NCI-H345 (cell line): ENCODE data around the gene MVD.
"Not testable (repeated sequence)": the region's sequence is repeated elsewhere in the genome, so short reads cannot be mapped to it uniquely, and the experiment has no call there.

Experiments
- DNase-seq: peaks from one replicate; lab custom pipeline; 2025; lab: John Stamatoyannopoulos, UW

The MVD gene

GRCh38 chr16:88681709-88682451 is 19.0 kb upstream of the MVD start:
- no peak for DNase-seq

DNA sequence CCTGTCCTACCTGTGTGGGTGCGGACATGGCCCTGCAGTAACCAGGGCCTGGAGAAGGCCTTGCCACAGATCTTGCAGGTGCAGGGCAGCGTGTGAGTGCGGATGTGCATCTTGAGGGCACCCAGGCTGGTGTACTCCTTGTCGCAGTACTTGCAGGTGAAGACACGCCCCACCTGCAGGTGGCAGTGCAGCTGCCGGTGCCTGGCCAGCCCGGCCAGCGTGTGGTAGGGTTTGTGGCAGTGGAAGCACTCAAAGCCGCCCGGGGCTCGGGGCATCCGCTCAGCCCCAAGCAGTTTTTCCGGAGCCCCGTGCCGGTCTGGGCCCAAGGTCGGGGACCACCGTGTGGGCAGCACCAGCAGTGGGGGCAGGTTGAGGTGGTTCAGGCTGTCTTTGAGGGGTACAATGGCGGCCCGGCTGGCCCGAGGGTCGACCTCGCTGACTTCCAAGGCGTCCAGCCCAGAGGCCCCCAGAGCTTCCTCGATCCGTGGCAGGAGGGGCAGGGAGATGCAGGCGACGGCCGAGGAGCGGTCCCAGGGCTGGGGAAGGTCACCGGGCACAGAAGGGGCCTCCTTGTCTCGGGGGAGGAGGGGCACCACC is 18.3 kb upstream of the MVD start:
- no peak for DNase-seq

DNA sequence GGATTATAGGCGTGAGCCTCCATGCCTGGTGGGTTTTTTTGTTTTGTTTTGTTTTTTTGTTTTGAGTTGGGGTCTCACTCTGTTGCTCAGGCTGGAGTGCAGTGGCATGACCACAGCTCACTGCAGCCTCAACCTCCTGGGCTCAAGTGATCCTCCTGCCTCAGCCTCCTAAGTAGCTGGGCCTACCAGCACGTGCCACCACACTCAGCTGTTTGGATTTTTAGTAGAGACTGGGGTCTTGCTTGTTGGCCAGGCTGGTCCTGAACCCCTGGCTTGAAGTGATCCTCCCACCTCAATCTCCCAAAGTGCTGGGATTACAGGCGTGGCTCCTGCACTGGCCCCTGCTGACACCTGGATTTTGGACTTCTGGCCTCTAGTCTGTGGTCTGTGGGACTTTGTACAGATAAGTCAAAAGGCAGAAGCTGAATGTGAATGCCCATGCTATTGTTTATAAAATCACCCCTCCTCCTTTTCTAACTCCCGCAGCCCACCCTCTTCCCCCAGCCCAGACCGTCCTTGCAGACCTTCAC is 17.7 kb upstream of the MVD start:
- no peak for DNase-seq

DNA sequence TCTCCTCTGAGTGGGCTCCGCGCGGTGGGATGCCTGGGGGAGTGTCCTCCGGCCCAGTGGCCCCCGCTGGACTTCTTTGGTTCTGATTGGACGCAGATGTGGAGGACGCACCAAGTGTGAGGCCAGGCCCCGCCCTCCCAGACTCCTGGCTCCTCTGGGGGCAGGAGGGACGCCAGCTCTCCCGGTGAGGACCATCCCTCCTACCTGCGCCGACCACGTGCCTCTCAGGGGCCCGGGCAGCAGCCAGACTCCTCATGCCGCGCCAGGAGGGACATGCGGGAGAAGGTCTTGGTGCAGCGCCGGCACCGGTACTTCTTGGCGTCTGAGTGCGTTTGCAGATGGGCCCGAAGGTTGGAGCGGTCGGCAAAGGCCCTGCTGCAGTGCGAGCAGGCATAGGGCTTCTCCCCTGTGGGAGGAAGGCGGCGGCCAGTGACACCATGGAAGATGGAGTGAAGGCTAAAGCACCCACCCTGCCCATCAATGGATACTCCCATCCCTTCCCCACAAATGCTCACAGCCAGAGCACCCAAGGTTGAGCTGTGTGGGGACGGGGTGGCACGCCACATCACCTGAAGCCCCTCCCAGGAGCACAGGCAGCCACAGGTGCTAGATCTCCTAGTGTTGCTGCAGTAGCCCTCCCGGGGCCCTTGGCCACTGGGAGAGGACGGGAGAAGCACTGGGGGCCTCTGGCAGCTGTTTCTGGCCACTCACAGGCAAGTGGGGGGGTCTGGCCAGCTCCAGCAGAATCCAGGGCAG is 15.5 kb upstream of the MVD start:
- DNase-seq = no peak

GRCh38 chr16:88677721-88678120 is 14.8 kb upstream of the MVD start:
- no peak for DNase-seq

DNA sequence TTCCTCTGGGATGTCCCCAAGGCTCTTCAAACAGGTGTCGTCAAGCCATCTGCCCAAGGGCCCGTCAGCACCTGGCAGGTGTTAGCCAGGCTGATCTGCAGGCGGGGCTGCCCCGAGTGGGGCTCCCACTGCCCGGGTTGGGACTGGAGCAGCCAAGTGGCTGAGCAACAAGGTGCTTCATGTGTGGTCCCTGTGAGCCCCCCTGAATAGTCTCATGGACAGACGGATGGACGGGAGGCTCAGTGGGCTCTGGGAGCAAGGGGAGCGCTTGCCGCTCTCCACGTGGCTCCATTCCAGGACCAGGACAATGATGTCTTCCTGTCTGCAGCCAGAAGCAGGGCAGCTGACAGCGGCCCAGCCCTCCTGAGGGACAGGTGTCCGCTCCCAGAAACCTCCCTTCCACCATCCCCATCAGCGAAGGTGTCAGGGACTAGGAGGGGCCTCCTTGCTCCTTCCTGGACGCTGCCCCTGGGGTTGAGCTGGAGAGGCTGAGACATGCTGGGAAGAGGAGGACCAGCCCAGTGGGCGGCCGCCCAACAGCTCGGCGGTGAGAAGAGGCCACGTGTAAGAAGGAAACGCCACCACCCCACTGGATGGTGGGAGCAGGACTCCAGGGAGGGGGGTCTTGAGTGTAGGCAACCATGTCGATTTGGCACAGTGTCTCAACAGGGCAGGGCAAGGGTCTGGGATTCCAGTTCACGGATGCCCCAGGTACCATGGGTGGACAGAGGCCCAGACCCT is 13.8 kb upstream of the MVD start:
- no peak for DNase-seq

DNA sequence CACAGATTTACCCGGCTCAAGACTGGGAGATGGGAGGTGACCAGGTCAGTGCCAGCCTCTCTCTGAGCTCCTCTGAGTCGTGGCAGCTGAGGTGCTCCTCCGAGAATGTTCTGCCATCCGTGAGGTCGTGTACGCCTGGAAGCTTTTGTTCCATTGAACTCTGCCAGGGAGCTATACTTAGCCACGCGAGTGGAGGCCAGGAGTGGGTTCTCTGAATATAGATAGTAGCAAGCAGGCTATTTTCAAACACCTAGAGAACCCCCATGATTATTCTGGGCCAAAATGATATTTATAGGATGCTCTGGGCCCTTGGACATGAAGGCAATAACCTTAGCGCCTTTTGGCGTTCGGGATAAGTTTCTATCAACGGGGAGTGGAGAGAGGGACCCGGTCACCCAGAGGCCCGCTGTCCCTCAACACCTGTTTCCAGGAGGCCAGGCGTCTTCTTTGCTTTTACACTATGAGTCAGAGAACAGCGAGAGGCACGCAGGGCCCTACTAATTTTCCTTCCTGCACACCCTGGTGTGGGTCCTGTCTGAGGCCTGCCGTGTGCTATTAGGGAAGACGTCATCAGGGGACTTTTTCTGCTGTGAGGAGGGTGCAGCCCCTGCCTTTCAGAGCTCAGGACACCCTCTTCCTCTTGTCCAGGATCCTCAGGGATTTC is 11.0 kb upstream of the MVD start:
- no peak for DNase-seq

DNA sequence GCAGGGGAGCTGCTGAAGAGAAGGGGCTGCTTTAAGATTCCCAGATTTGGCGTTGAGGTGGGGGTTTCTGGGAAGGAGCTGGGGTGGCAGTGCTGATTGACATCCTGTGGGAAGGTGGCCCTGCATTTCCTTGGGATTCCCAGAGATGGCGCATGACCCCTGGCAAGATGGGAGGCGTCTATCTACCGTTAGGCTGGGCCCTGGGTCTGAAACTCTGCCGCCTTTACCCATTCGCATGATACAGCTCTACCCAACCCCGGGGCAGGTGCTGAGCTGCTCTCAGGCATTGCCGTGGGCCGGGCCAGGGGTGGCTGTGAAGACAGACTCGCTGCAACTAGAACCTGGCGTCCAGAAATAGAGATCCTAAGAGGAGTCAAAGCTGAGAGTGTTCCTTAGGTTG is 9.9 kb upstream of the MVD start:
- no peak for DNase-seq

DNA sequence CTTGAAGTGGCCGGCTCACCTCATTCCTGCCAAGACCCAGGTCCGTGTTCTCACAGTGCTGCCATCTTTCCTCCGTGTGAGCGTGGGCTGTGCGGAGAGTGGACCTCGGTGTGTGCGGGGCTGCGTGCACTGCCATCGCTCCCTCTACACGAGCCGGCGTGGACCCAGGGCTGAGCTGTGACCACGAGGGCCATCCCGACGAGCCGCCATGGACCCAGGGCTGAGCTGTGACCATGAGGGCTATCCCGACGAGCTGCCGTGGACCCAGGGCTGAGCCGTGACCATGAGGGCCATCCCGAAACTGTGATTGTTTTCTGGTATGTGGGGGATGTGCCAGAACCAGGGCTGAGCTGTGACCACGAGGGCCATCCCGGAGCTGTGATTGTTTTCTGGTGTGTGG is 8.9 kb upstream of the MVD start:
- no peak for DNase-seq

DNA sequence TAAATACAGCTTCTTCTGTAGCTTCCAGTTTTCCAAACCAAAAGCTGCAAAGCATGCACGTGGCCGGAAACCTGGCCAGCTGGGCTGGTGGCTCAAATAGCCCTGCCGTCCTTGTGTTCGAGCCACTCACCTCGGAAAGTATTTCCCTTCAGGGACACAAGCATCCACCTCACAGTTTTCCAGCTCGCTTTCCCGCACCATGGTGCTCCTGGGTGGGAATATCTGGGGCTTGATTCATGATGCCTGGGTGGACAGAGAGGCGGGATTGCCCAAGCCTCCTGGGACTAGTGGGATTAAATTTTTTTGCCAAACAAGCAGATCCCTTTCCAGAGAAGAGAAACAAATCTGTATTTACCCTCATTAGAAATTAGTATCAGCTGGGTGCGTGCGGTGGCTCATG is 7.1 kb upstream of the MVD start:
- no peak for DNase-seq

GRCh38 chr16:88669493-88669892 is 6.6 kb upstream of the MVD start:
- DNase-seq = not testable (repeated sequence)

DNA sequence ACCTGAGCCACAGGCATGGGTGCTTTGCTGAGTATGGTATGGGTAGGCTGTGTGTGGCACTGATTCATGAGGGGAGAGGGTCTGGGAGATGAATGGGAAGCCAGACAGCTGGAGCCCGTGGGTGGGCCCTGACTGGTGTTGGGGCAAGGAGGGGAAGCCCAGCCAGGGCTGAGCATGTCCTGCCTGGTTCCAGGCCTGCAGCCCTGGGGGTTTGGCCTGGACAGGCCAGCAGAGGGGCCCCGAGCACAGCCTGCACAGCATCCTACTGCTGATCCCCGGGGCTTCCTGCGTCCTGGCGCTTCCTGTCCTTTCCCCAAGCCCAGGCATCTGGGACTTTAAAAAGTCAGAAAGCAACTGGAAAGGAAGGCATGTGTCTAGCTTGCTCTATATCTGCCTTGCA is 4.6 kb upstream of the MVD start:
- DNase-seq = no peak

DNA sequence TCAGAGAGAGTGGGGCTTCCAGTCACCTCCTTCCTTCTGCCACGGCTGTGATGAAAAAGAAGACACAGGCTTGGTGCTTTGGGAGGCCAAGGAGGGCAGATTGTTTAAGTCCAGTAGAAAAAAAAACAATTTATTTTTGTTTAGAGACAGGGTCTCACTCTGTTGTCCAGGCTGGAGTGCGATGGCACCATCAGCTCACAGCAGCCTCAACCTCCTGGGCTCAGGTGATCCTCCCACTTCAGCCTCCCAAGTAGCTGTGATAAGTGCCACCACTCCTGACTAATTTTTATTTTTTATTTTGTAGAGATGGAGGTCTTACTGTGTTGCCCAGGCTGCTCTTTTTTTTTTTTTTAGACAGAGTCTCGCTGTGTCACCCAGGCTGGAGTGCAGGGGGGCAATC is 2.7 kb upstream of the MVD start:
- DNase-seq = no peak

DNA sequence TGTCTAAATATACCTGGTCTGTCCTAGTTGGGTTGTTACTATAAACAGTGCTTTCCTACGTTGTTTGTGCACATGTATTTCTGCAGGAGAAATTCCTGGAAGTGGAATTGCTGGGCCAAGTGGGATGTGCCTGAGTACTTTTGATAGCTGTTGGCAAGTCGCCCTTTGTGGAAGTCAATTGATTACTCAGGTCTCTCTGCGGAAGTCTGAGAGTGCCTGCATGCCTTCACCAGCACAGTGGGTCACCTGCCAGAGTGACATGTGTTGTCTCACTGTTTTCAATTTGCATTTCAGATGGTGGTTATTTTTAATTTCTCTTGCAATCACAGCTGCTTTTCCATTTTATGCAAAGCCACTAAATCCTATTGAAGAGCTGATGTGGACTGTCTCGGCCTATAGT is 2.3 kb upstream of the MVD start:
- DNase-seq = no peak

- no peak for DNase-seq
Observed at GRCh38 chr16:88662222-88662842, 559 bp downstream of the MVD start.

DNA sequence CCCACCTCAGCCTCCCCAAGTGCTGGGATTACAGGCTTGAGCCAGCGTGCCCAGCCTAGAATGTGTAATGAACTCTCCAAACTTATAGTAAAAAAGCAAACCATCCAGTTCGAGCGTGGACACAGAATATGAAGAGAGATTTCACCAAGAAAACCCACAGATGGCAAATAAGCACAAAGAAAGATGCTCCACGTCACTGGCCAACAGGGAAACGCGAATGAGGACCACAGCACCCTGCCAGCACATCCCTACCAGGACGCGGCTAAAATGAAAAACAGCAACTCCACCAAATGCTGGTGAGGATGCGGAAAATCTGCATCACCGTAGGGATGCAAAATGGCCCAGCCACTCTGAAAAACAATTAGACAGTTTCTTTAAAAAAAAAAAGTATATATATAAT is 1.4 kb downstream of the MVD start:
- no peak for DNase-seq

- DNase-seq = no peak
Observed at GRCh38 chr16:88659160-88659559, 3.7 kb downstream of the MVD start.

GRCh38 chr16:88658714-88659113 is 4.2 kb downstream of the MVD start:
- no peak for DNase-seq

DNA sequence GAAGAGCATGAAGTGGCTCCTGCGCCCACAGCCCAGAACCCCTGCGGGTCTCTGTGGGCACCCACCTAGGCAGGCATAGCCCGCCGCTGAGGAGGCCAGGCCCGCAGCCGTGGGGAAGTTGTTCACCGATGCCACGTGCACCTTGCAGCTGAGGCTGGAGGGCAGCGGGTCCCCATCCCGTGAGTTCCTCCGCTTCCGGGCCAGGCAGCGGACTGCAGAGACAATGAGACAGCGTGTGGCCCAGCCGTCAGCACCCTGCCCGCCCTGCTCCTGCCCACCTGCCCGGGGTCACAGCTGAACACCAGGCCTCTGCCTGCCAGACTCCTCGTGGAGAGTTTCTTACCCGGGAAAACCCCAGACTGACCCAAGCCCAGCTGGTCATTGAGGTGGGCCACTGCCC is 5.5 kb downstream of the MVD start:
- no peak for DNase-seq

GRCh38 chr16:88656291-88656980 is 6.5 kb downstream of the MVD start:
- no peak for DNase-seq
